ENCODE results near the gene RNF10.
"Not testable (repeated sequence)": the region's sequence is repeated elsewhere in the genome, so short reads cannot be mapped to it uniquely, and the experiment has no call there.

Gene RNF10

DNA sequence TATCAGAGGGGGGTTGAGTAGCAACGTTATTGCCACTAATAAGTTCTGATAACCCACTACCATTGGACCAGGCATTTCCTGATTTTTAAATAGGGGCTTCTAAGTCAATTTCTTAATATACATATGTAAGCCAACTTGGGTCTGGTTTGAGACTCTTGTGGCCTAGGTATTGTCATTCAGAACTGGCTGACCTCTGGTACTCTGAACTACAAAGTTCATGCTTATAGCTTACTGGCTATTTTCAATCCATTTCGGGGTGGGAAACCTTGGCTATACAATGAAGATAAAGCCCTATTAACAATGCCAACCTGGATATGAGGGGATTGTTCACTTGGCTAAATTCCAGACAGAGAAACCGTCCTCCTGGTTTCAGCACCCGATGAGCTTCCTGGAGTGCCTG lies 29.6 kb upstream of the RNF10 start:
- H3K4me3 ChIP-seq (ENCODE audit: low read depth, low read length) = no peak overlapping the region
- no peak for DNase-seq (ENCODE audit: low read depth)
- TF ChIP-seq, protein P1, sequence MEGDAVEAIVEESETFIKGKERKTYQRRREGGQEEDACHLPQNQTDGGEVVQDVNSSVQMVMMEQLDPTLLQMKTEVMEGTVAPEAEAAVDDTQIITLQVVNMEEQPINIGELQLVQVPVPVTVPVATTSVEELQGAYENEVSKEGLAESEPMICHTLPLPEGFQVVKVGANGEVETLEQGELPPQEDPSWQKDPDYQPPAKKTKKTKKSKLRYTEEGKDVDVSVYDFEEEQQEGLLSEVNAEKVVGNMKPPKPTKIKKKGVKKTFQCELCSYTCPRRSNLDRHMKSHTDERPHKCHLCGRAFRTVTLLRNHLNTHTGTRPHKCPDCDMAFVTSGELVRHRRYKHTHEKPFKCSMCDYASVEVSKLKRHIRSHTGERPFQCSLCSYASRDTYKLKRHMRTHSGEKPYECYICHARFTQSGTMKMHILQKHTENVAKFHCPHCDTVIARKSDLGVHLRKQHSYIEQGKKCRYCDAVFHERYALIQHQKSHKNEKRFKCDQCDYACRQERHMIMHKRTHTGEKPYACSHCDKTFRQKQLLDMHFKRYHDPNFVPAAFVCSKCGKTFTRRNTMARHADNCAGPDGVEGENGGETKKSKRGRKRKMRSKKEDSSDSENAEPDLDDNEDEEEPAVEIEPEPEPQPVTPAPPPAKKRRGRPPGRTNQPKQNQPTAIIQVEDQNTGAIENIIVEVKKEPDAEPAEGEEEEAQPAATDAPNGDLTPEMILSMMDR (IDR thresholded peaks at IDR 0.05; ENCODE audit: control insufficient read depth, extremely low read depth, insufficient read depth) = no peak

DNA sequence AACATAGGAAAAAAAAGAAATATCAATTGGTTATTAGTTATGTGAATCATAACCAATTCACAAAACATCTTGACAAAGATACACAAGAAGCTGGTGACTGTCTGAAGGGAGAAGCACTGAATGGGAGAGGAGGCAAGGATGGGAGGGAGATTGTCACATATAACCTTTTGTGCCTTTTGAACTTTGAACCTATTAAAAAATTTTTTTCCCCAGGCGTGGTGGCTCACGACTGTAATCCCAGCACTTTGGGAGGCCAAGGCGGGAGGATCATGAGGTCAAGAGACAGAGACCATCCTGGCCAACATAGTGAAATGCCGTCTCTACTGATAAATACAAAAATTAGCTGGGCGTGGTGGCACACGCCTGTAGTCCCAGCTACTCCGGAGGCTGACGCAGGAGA lies 25.6 kb upstream of the RNF10 start:
- TF ChIP-seq, protein P1 (IDR thresholded peaks at IDR 0.05; ENCODE audit: control insufficient read depth, extremely low read depth, insufficient read depth) = no peak
- no peak overlapping the region for H3K4me3 ChIP-seq (ENCODE audit: low read depth, low read length)
- no peak for DNase-seq (ENCODE audit: low read depth)

DNA sequence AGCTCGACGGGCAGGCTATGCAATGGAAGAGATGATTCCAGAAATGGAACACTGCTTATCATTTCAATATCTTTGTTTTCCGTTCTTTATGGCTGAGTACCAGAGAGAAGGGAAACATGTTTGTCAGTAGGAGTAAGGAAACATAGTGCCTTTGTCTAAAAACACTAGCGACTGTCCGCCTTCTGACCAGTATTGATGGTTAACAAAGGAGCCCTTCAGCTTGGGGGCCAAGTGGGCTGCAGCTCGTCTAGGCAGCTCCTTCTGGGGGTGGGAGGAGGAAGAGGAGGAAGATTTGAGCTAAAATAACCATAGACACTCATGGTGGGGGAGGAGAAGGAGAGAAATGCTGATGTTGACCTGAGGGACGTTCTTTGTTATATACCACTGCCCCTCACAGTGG lies 20.2 kb upstream of the RNF10 start:
- no peak for DNase-seq (ENCODE audit: low read depth)
- TF ChIP-seq, protein P1 (IDR thresholded peaks at IDR 0.05; ENCODE audit: control insufficient read depth, extremely low read depth, insufficient read depth) = no peak
- no peak overlapping the region for H3K4me3 ChIP-seq (ENCODE audit: low read depth, low read length)

DNA sequence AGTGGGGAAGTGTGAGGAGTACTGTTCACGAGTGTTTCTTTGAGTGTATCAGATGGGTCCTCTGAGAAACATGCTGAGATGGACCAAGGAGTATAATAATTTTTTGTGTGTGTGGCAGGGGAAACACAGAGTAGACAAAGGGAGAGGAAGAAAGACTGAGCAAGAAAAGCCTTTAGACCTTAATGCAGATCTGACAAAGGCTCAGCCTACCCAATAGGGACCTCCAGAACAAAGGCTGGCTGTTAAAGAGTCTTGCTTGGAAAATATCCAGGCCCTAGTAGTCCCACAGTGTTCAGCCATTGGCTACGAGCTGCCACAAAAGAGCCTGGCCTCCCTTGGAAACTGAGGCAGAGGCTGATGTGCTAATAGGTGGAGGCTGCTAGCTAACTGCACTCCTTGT lies 18.7 kb upstream of the RNF10 start:
- TF ChIP-seq, protein P1 (IDR thresholded peaks at IDR 0.05; ENCODE audit: control insufficient read depth, extremely low read depth, insufficient read depth) = no peak
- DNase-seq (ENCODE audit: low read depth) = no peak
- no peak overlapping the region for H3K4me3 ChIP-seq (ENCODE audit: low read depth, low read length)

DNA sequence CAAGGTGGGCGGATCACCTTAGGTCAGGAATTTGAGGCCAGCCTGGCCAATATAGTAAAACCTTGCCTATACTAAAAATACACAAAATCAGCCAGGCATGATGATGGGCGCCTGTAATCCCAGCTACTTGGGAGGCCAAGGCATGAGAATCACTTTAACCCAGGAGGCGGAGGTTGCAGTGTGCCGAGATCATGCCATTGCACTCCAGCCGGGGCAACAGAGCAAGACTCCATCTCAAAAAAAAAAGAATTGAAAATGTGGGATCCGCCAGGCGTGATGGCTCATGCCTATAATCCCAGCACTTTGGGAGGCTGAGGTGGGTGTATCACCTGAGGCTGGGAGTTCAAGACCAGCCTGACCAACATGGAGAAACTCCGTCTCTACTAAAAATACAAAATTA lies 14.8 kb upstream of the RNF10 start:
- H3K4me3 ChIP-seq (ENCODE audit: low read depth, low read length); DNase-seq (ENCODE audit: low read depth): not testable (repeated sequence)

DNA sequence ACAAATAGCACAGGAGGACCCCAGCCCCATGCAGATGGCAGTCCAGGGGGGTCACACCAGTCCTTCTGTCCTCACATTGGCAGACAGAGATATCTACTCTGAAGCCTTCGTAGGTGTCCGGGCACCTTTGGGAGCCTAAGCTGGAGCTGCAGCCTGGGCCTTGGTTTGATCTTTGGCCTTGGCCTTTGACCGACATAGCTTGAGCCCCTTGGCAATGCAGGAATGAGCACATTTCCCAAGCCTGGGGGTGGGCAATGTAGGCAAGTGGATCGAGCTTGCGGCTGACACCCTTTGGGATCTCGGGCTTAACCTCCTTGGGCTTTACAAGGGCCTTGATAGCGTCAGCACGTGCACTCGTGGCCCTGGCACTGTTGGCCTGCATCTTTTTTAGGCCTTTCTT lies 11.6 kb upstream of the RNF10 start:
- TF ChIP-seq, protein P1 (IDR thresholded peaks at IDR 0.05; ENCODE audit: control insufficient read depth, extremely low read depth, insufficient read depth) = no peak
- H3K4me3 ChIP-seq (ENCODE audit: low read depth, low read length) = no peak overlapping the region
- DNase-seq (ENCODE audit: low read depth) = no peak

DNA sequence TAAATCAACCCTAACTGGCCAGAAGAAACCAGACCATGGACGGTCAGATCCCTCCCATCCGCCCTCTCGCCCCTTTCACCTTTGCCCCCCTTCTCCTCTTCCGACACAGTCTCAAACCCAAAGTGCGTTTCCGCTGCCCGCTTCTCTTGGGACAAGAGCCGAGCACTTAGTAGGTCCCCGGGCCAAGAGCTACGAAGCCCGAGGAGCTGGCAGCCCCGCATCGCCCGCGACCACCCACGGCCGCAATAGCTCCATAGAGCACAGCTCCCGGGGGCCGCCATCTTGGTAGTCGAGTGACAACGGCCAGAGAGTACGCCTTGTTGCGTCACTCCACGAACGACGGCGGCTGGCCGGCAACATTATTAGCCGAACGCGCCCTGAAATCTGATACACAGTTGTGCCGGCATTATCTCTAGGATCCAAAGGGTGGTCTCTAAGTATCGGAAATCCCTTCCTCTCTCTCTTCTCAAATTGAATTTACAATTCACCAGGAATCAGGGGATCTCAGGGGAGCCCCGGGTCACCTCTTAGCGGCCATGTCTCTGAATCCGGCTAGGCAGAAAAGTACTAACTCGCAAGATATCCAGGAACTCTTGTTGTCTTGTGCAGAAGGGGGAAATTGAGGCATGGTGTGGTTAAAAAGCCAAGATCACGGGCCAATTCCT lies 5.2 kb upstream of the RNF10 start, which contains the start of gene COQ5:
Gene COQ5 (minus strand): TSS at position 298 of the 665 bp plus-strand sequence. CDS start 17 bp downstream, at position 281.
- peak within 1 kb of the TSS; percentile 84 for H3K4me3 ChIP-seq (ENCODE audit: low read depth, low read length)
- TF ChIP-seq, protein P1 (IDR thresholded peaks at IDR 0.05; ENCODE audit: control insufficient read depth, extremely low read depth, insufficient read depth) = no peak
- DNase-seq (ENCODE audit: low read depth) = no peak
